Prostate gland (tissue), 2 donors: ENCODE measurements around the gene ZC3H18.
"Not testable (repeated sequence)": the region's sequence is repeated elsewhere in the genome, so short reads cannot be mapped to it uniquely, and the experiment has no call there.

Source experiments
- POLR2A ChIP-seq: fragments of 450-650 bp; IDR thresholded peaks from one replicate; pipeline ENCODE4 v1.6.1; 2016; ENCODE audit warnings: antibody characterized with exemption, mild to moderate bottlenecking
- POLR2AphosphoS5 ChIP-seq: sonication (generic); formaldehyde crosslinking; IDR thresholded peaks from one replicate; pipeline ENCODE4 v1.6.1; 2017; ENCODE audit warnings: antibody characterized with exemption
- TF ChIP-seq, protein P1 (sequence below), 4 experiments: fragments of 200-600 bp in 2 of 4; fragments of 450-650 bp in 2 of 4; sonication (generic) in 2 of 4; IDR thresholded peaks; 1 replicate in 3 of 4; 2 replicates in 1 of 4; pipeline ENCODE4 v1.5.1; 2016 to 2019; ENCODE audit warnings: antibody characterized with exemption in 4 of 4, mild to moderate bottlenecking in 2 of 4, moderate library complexity in 2 of 4

DNA sequence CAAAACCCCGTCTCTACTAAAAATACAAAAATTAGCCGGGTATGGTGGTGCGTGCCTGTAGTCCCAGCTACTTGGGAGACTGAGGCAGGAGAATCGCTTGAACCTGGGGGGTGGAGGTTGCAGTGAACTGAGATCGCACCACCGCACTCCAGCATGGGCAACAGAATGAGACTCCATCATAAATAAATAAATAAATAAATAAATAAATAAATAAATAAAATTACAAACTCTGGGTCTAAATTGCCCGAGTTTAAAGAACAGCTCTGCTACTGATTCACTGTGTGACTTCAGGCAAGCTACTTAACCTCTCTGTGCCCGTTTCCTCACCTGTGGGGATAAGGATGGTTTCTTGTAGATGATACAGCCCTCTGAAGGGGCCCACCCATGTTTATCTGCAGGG, 99.3 kb downstream of the ZC3H18 start:
- not testable (repeated sequence) for TF ChIP-seq POLR2AphosphoS5, POLR2A
- TF ChIP-seq, protein P1, sequence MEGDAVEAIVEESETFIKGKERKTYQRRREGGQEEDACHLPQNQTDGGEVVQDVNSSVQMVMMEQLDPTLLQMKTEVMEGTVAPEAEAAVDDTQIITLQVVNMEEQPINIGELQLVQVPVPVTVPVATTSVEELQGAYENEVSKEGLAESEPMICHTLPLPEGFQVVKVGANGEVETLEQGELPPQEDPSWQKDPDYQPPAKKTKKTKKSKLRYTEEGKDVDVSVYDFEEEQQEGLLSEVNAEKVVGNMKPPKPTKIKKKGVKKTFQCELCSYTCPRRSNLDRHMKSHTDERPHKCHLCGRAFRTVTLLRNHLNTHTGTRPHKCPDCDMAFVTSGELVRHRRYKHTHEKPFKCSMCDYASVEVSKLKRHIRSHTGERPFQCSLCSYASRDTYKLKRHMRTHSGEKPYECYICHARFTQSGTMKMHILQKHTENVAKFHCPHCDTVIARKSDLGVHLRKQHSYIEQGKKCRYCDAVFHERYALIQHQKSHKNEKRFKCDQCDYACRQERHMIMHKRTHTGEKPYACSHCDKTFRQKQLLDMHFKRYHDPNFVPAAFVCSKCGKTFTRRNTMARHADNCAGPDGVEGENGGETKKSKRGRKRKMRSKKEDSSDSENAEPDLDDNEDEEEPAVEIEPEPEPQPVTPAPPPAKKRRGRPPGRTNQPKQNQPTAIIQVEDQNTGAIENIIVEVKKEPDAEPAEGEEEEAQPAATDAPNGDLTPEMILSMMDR (IDR thresholded peaks at IDR 0.05), result not testable (repeated sequence)
